GM12878 (cell line): ENCODE measurements around the gene ULK4. TPM values are rescaled to one million over a fixed set of nuclear protein-coding genes. Genes with fewer than 3 reads are reported as not detected.

Experiments used
- ATAC-seq: fragments of 200-7000 bp; cut with Tn5 transposase; 3 replicates; pipeline ENCODE4 v1.9.1; 2020; ENCODE audit warnings: mild to moderate bottlenecking, moderate library complexity
- BruUV-seq: library from RNA; stranded (reverse); fragments of 400-500 nt; replicated peaks from 2 replicates; lab custom pipeline; 2021; lab: Mats Ljungman, UMichigan
- CTCF ChIA-PET: fragments of 300-600 bp; sonication (Branson Sonifier 250); formaldehyde crosslinking; extraction: SDS; loops from one replicate; lab custom pipeline; 2021; ENCODE audit warnings: inconsistent platforms; lab: Yijun Ruan, JAX
- POLR2A ChIA-PET: fragments of 350-600 bp; formaldehyde crosslinking; extraction: SDS; loops from one replicate; lab custom pipeline; 2021; ENCODE audit warnings: inconsistent platforms; lab: Charles Lee
- RAD21 ChIA-PET: fragments of 300-600 bp; sonication (Branson Sonifier 250); formaldehyde crosslinking; loops from one replicate; lab custom pipeline; 2023; ENCODE audit warnings: antibody characterized with exemption; ENCODE audit not compliant: unreplicated experiment; lab: Charles Lee
- SMC1A ChIA-PET: fragments of 300-600 bp; sonication (Branson Sonifier 250); formaldehyde crosslinking; loops from one replicate; lab custom pipeline; 2023; ENCODE audit not compliant: unreplicated experiment, uncharacterized antibody; lab: Charles Lee
- DNase-seq: peaks from one replicate; pipeline ENCODE4 v3.0.0-alpha.2; 2011; ENCODE audit warnings: low read depth, low spot score
- FAIRE-seq: peaks from 3 replicates; lab custom pipeline; 2011; peaks lifted over from hg19 to GRCh38; lab: Jason Lieb, UNC
- H2AFZ ChIP-seq: 2 replicates; pipeline ENCODE4 v1.6.0; 2011; ENCODE audit warnings: low read depth, low read length, control low read depth; ENCODE audit not compliant: control insufficient read depth
- H3K27ac ChIP-seq: 2 replicates; pipeline ENCODE4 v1.5.1; 2011; ENCODE audit warnings: control low read depth; ENCODE audit not compliant: control insufficient read depth, insufficient read depth
- H3K27me3 ChIP-seq, 2 experiments: replicated peaks in 1 of 2; 2 replicates each; pipeline versions ENCODE4 v1.6.0 to v1.6.1; 2011; ENCODE audit warnings: low read length in 1 of 2; ENCODE audit not compliant: control insufficient read depth in 2 of 2, insufficient read depth in 2 of 2
- H3K36me3 ChIP-seq, 2 experiments: 2 replicates each; pipeline ENCODE4 v1.5.1; 2011; ENCODE audit warnings: low read length in 1 of 2; ENCODE audit not compliant: control insufficient read depth in 2 of 2, insufficient read depth in 2 of 2
- H3K4me1 ChIP-seq: 2 replicates; pipeline ENCODE4 v1.6.1; 2011; ENCODE audit warnings: mild to moderate bottlenecking, low read length, moderate library complexity, mixed read lengths; ENCODE audit not compliant: control insufficient read depth, insufficient read depth
- H3K4me2 ChIP-seq: 2 replicates; pipeline ENCODE4 v1.6.0; 2011; ENCODE audit warnings: control low read depth; ENCODE audit not compliant: control insufficient read depth, insufficient read depth
- H3K4me3 ChIP-seq: fragments of 200-600 bp; sonication (generic); 2 replicates; pipeline ENCODE4 v1.5.1; 2016
- H3K79me2 ChIP-seq: 2 replicates; pipeline ENCODE4 v1.6.0; 2011; ENCODE audit warnings: low read length; ENCODE audit not compliant: control insufficient read depth, insufficient read depth
- H3K9ac ChIP-seq: 2 replicates; pipeline ENCODE4 v1.8.0; 2011; ENCODE audit warnings: low read length, control low read depth, mixed read lengths; ENCODE audit not compliant: control insufficient read depth, insufficient read depth
- H3K9me3 ChIP-seq: replicated peaks from 3 replicates; pipeline ENCODE4 v1.5.1; 2011; ENCODE audit warnings: mild to moderate bottlenecking, low read length; ENCODE audit not compliant: control insufficient read depth, insufficient read depth
- H4K20me1 ChIP-seq: 2 replicates; pipeline ENCODE4 v1.6.0; 2011; ENCODE audit not compliant: control insufficient read depth, insufficient read depth
- BCLAF1 ChIP-seq: fragments of 450-650 bp; IDR thresholded peaks from 2 replicates; pipeline ENCODE4 v1.6.1; 2017; ENCODE audit warnings: antibody characterized with exemption, mild to moderate bottlenecking, moderate library complexity
- CREB1 ChIP-seq: IDR thresholded peaks from 2 replicates; pipeline ENCODE4 v1.6.1; 2012; ENCODE audit warnings: low read depth, mild to moderate bottlenecking, inconsistent platforms
- EP300 ChIP-seq, 2 experiments: fragments of 150-350 bp in 1 of 2; IDR thresholded peaks; 2 replicates each; pipeline ENCODE4 v1.6.1; 2011 to 2012; ENCODE audit warnings: low read depth in 2 of 2, low read length in 2 of 2, borderline replicate concordance in 1 of 2, improper control_type of control experiment in 1 of 2, inconsistent platforms in 1 of 2; ENCODE audit not compliant: control insufficient read depth in 1 of 2
- FOXK2 ChIP-seq: fragments of 450-650 bp; IDR thresholded peaks from 2 replicates; pipeline ENCODE4 v1.6.1; 2017; ENCODE audit warnings: mild to moderate bottlenecking, moderate library complexity
- HDAC2 ChIP-seq: fragments of 200-600 bp; sonication (generic); IDR thresholded peaks from 2 replicates; pipeline ENCODE4 v1.6.1; 2017
- IKZF1 ChIP-seq: fragments of 450-650 bp; conservative IDR thresholded peaks from 2 replicates; pipeline ENCODE4 v1.6.1; 2017; ENCODE audit warnings: antibody characterized with exemption, mild to moderate bottlenecking
- JUNB ChIP-seq: IDR thresholded peaks from 2 replicates; pipeline ENCODE4 v1.6.1; 2016; ENCODE audit warnings: antibody characterized with exemption, mild to moderate bottlenecking
- MTA3 ChIP-seq: IDR thresholded peaks from 2 replicates; pipeline ENCODE4 v1.6.1; 2012; ENCODE audit warnings: low read length, inconsistent platforms, borderline replicate concordance
- NRF1 ChIP-seq: conservative IDR thresholded peaks from 2 replicates; pipeline ENCODE4 v1.6.1; 2011; ENCODE audit warnings: mild to moderate bottlenecking, low read depth, low read length, improper control_type of control experiment
- PKNOX1 ChIP-seq: fragments of 450-650 bp; IDR thresholded peaks from 2 replicates; pipeline ENCODE4 v1.6.1; 2016; ENCODE audit warnings: mild to moderate bottlenecking
- SIN3A ChIP-seq: IDR thresholded peaks from 2 replicates; pipeline ENCODE4 v1.6.1; 2012; ENCODE audit warnings: low read depth, low read length, improper control_type of control experiment
- TCF7 ChIP-seq: IDR thresholded peaks from 2 replicates; pipeline ENCODE4 v1.6.1; 2014; ENCODE audit warnings: antibody characterized with exemption, borderline replicate concordance
- WGBS: methylation state at CpG from one replicate; pipeline ENCODE4 v1.1.6; 2016; ENCODE audit warnings: low lambda C conversion rate; ENCODE audit not compliant: insufficient replicate concordance, insufficient coverage; ENCODE audit errors: missing lambda C conversion rate; 5-methylcytosine and 5-hydroxymethylcytosine counted together
- in situ Hi-C: fragments of 300-500 bp; cut with MboI; formaldehyde crosslinking; loops from 9 replicates; pipeline ENCODE4 v1.14.3; 2018; ENCODE audit warnings: mixed read lengths
- intact Hi-C: fragments of 100-400 bp; cut with micrococcal nuclease; formaldehyde crosslinking; loops from one replicate; pipeline ENCODE4 v1.14.2; 2022; ENCODE audit not compliant: unreplicated experiment
- polyA plus RNA-seq, 11 experiments: library from polyadenylated mRNA; depleted of rRNA in 4 of 11; unstranded in 6 of 11; stranded (reverse) in 5 of 11; fragments of >200 nt; fragmentation: Nextera tagmentation in 4 of 11; fragmentation: Illumina TruSeq in 1 of 11; extraction: Ambion mirVana in 4 of 11; extraction: Trizol in 1 of 11; gene quantifications; 1 replicate in 1 of 11; 2 replicates in 10 of 11; pipeline versions ENCODE4 v1.2.1 to v1.2.3, GENCODE V29; 2011 to 2016; ENCODE audit warnings: inconsistent platforms in 2 of 11, missing spikeins in 2 of 11, low read depth in 1 of 11
- total RNA-seq, 4 experiments: library from RNA; depleted of rRNA in 3 of 4; stranded (reverse); fragments of >200 nt in 3 of 4; fragmentation: Illumina TruSeq in 1 of 4; extraction: Trizol in 1 of 4; gene quantifications; 2 replicates each; pipeline versions ENCODE4 v1.2.1 to v1.2.3, GENCODE V29; 2013 to 2021

ULK4 gene
- total and polyA plus RNA-seq, 10 of the 15 experiments (the other 5 are each of a cell fraction or from before 2014, with no cell fraction given), result 3.5 to 7.6 (median 6.3) TPM

- TF ChIP-seq TCF7 (no peak), FOXK2 (no peak)
Observed at GRCh38 chr3:41592753-41593510, 369.0 kb downstream of the ULK4 start (continued).

- BruUV-seq, result no TSS peak
Observed at GRCh38 chr3:41583014-41583413, 378.9 kb downstream of the ULK4 start.

GRCh38 chr3:41581700-41582099 is 380.2 kb downstream of the ULK4 start:
- peak; percentile 57 for DNase-seq
- 0% methylated on average over 4 of the region's 4 CpGs for WGBS
- peaks cover 9% of the 10 kb centered on the region for H3K4me1 ChIP-seq
- no TSS peak for BruUV-seq
- ChIA-PET SMC1A (no interaction called here), CTCF (no interaction called here), RAD21 (no interaction called here), POLR2A (no interaction called here)
- no peak overlapping the region for H3K9ac ChIP-seq
- ATAC-seq, result peak; percentile 97
- intact Hi-C loops (no loop called here), in situ Hi-C loops (no loop called here)
- no peak overlapping the region for H3K4me3 ChIP-seq
- H3K27ac ChIP-seq, result no peak overlapping the region
- H3K36me3 ChIP-seq, result no peaks in the 10 kb centered on the region
- H4K20me1 ChIP-seq, result no peaks in the 10 kb centered on the region; the same call in 1 of the 2 replicates
- peak; percentile 88 for FAIRE-seq
- no peak overlapping the region for H3K4me2 ChIP-seq
- H2AFZ ChIP-seq, result no peak overlapping the region
- H3K79me2 ChIP-seq, result no peaks in the 10 kb centered on the region
- H3K9me3 ChIP-seq, result peaks cover 2% of the 10 kb centered on the region; the same call in 2 of the 3 replicates
- H3K27me3 ChIP-seq, result no peaks in the 10 kb centered on the region
- TF ChIP-seq HDAC2 (no peak), CREB1 (peak; percentile 38; the same call in 1 of the 2 replicates), BCLAF1 (no peak), JUNB (peak; percentile 45), PKNOX1 (no peak), SIN3A (no peak)

More at GRCh38 chr3:41583014-41583413, 378.9 kb downstream of the ULK4 start:
- Histone ChIP-seq H4K20me1 (no peaks in the 10 kb centered on the region; the same call in 1 of the 2 replicates), H3K4me2 (no peak overlapping the region)
- no peak for ATAC-seq
- TF ChIP-seq EP300 (IDR thresholded peaks at IDR 0.05; ENCODE audit: borderline replicate concordance in 1 of 2, control insufficient read depth in 1 of 2, low read depth in 2 of 2, low read length in 2 of 2), result no peak
- TF ChIP-seq MTA3, result no peak
- no peak for TF ChIP-seq NRF1
- no peak for TF ChIP-seq IKZF1
- TF ChIP-seq, all 136 proteins: peak for 0
- peaks cover 2% of the 10 kb centered on the region; the same call in 2 of the 3 replicates for H3K9me3 ChIP-seq
- no peak overlapping the region for H3K9ac ChIP-seq
- no peaks in the 10 kb centered on the region for H3K79me2 ChIP-seq
- DNase-seq (no peak), FAIRE-seq (no peak)
- POLR2A ChIA-PET, result no interaction called here
- no peak overlapping the region for H2AFZ ChIP-seq
- H3K4me1 ChIP-seq, result peaks cover 9% of the 10 kb centered on the region
- SMC1A ChIA-PET, result interaction anchor here (0.6 kb wide), 1 partner anchor 837 kb away, joined by 3 read pairs; no protein-coding TSS in a partner anchor
- intact Hi-C loops (no loop called here), in situ Hi-C loops (no loop called here)
- WGBS, result 100% methylated on average over 2 of the region's 2 CpGs
- H3K27ac ChIP-seq, result no peak overlapping the region
- H3K36me3 ChIP-seq, result no peaks in the 10 kb centered on the region
- CTCF ChIA-PET, result no interaction called here
- no peaks in the 10 kb centered on the region for H3K27me3 ChIP-seq
- no peak overlapping the region for H3K4me3 ChIP-seq
- RAD21 ChIA-PET, result no interaction called here
